H1 (cell line): ENCODE data around the gene SMOC2. TPM values are rescaled to one million over a fixed set of nuclear protein-coding genes. Genes with fewer than 3 reads are reported as not detected.

Experiments used
- CTCF ChIA-PET: fragments of 300-600 bp; sonication (Branson Sonifier 250); formaldehyde crosslinking; loops from one replicate; lab custom pipeline; 2021; ENCODE audit not compliant: partially characterized antibody; lab: Charles Lee
- POLR2A ChIA-PET: fragments of 300-600 bp; sonication (Branson Sonifier 250); formaldehyde crosslinking; loops from one replicate; lab custom pipeline; 2021; ENCODE audit warnings: inconsistent platforms; ENCODE audit not compliant: partially characterized antibody; lab: Charles Lee
- DNase-seq, 2 experiments: peaks; one replicate each; pipeline versions ENCODE4 v3.0.0 to v3.0.0-alpha.2; 2010 to 2022; ENCODE audit warnings: low spot score in 2 of 2, low read depth in 1 of 2, mixed read lengths in 1 of 2
- FAIRE-seq: peaks from 2 replicates; lab custom pipeline; 2011; peaks lifted over from hg19 to GRCh38; lab: Jason Lieb, UNC
- H2AFZ ChIP-seq: 2 replicates; pipeline ENCODE4 v1.8.1; 2012; ENCODE audit warnings: low read length, inconsistent platforms
- H2AK5ac ChIP-seq: 2 replicates; pipeline ENCODE4 v1.6.1; 2013; ENCODE audit warnings: low read depth, low read length
- H2BK120ac ChIP-seq: replicated peaks from 2 replicates; pipeline ENCODE3; 2013; ENCODE audit warnings: low read depth, low read length, inconsistent platforms
- H2BK12ac ChIP-seq: 2 replicates; pipeline ENCODE4 v1.6.1; 2013; ENCODE audit warnings: low read depth, low read length
- H2BK15ac ChIP-seq: 2 replicates; pipeline ENCODE4 v1.6.1; 2013; ENCODE audit warnings: low read length
- H2BK20ac ChIP-seq: 2 replicates; pipeline ENCODE4 v1.6.1; 2013; ENCODE audit warnings: low read length
- H2BK5ac ChIP-seq: 2 replicates; pipeline ENCODE4 v1.6.1; 2013; ENCODE audit warnings: low read depth, low read length
- H3K14ac ChIP-seq: 2 replicates; pipeline ENCODE4 v1.6.1; 2013; ENCODE audit warnings: inconsistent platforms; ENCODE audit not compliant: insufficient read length
- H3K18ac ChIP-seq: 2 replicates; pipeline ENCODE4 v1.6.1; 2013; ENCODE audit warnings: low read length; ENCODE audit errors: extremely low read depth
- H3K23ac ChIP-seq: 2 replicates; pipeline ENCODE4 v1.6.1; 2013; ENCODE audit warnings: inconsistent platforms; ENCODE audit not compliant: insufficient read length
- H3K23me2 ChIP-seq: 2 replicates; pipeline ENCODE4 v1.6.1; 2013; ENCODE audit warnings: low read depth, low read length
- H3K27ac ChIP-seq: 2 replicates; pipeline ENCODE4 v1.6.1; 2011; ENCODE audit warnings: low read depth, low read length, inconsistent platforms
- H3K27me3 ChIP-seq, 4 experiments: replicated peaks in 1 of 4; 1 replicate in 1 of 4; 2 replicates in 3 of 4; pipeline versions ENCODE4 v1.6.1 to v1.8.1; 2011 to 2013; ENCODE audit warnings: low read length in 3 of 4, mild to moderate bottlenecking in 3 of 4, inconsistent platforms in 2 of 4, mixed read lengths in 2 of 4, moderate library complexity in 1 of 4; ENCODE audit not compliant: control insufficient read depth in 3 of 4, insufficient read depth in 3 of 4; ENCODE audit errors: extremely low read depth in 1 of 4
- H3K36me3 ChIP-seq, 4 experiments: 2 replicates each; pipeline versions ENCODE4 v1.6.1 to v1.8.1; 2011 to 2013; ENCODE audit warnings: mild to moderate bottlenecking in 4 of 4, low read length in 3 of 4, moderate library complexity in 2 of 4, control low read depth in 1 of 4, inconsistent platforms in 1 of 4; ENCODE audit not compliant: insufficient read depth in 4 of 4, control insufficient read depth in 2 of 4
- H3K4ac ChIP-seq: replicated peaks from 2 replicates; pipeline ENCODE3; 2013; ENCODE audit warnings: low read length, low read depth, mixed read lengths, inconsistent platforms; ENCODE audit not compliant: insufficient read length
- H3K4me1 ChIP-seq, 4 experiments: replicated peaks in 1 of 4; 1 replicate in 1 of 4; 2 replicates in 3 of 4; pipeline versions ENCODE4 v1.6.1 to v1.8.1; 2011 to 2013; ENCODE audit warnings: low read length in 3 of 4, inconsistent platforms in 2 of 4, mixed read lengths in 1 of 4; ENCODE audit not compliant: insufficient read depth in 4 of 4, control insufficient read depth in 3 of 4
- H3K4me2 ChIP-seq, 2 experiments: 2 replicates each; pipeline versions ENCODE4 v1.6.1 to v1.8.1; 2011 to 2013; ENCODE audit warnings: low read depth in 2 of 2, low read length in 2 of 2, control low read depth in 1 of 2, inconsistent platforms in 1 of 2, mild to moderate bottlenecking in 1 of 2; ENCODE audit not compliant: insufficient read depth in 1 of 2
- H3K4me3 ChIP-seq, 4 experiments: fragments of 200-600, 300-600 bp in 1 of 4; sonication (generic), shearing (Covaris generic), sonication (Bioruptor Twin) in 1 of 4; 2 replicates each; pipeline versions ENCODE4 v1.5.1 to v1.8.1; 2011 to 2016; ENCODE audit warnings: low read length in 4 of 4, low read depth in 3 of 4, control low read depth in 2 of 4, inconsistent platforms in 2 of 4, mild to moderate bottlenecking in 2 of 4, mixed read lengths in 1 of 4, moderate library complexity in 1 of 4; ENCODE audit not compliant: insufficient read depth in 2 of 4; ENCODE audit errors: extremely low read depth in 1 of 4
- H3K56ac ChIP-seq: replicated peaks from 2 replicates; pipeline ENCODE3; 2013; ENCODE audit warnings: low read depth, mild to moderate bottlenecking, mixed read lengths, low read length, inconsistent platforms; ENCODE audit not compliant: insufficient read length
- H3K79me1 ChIP-seq: 2 replicates; pipeline ENCODE4 v1.6.1; 2013; ENCODE audit warnings: low read depth, low read length, control low read depth
- H3K79me2 ChIP-seq, 2 experiments: 2 replicates each; pipeline versions ENCODE4 v1.6.1 to v1.8.1; 2012 to 2013; ENCODE audit warnings: low read length in 2 of 2, mild to moderate bottlenecking in 2 of 2, inconsistent platforms in 1 of 2; ENCODE audit not compliant: insufficient read depth in 2 of 2, control insufficient read depth in 1 of 2
- H3K9ac ChIP-seq, 4 experiments: replicated peaks in 1 of 4; 1 replicate in 1 of 4; 2 replicates in 3 of 4; pipeline versions ENCODE4 v1.6.1 to v1.8.1; 2011 to 2013; ENCODE audit warnings: low read depth in 3 of 4, low read length in 3 of 4, control low read depth in 2 of 4, mild to moderate bottlenecking in 2 of 4, moderate library complexity in 2 of 4, inconsistent platforms in 1 of 4; ENCODE audit errors: extremely low read depth in 1 of 4
- H3K9me3 ChIP-seq, 2 experiments: 2 replicates each; pipeline versions ENCODE4 v1.6.1 to v1.8.1; 2012 to 2013; ENCODE audit warnings: mild to moderate bottlenecking in 2 of 2, moderate library complexity in 2 of 2, control low read depth in 1 of 2, inconsistent platforms in 1 of 2, low read depth in 1 of 2, low read length in 1 of 2, mixed read lengths in 1 of 2; ENCODE audit not compliant: insufficient read depth in 2 of 2
- H4K20me1 ChIP-seq, 2 experiments: replicated peaks in 1 of 2; 2 replicates each; pipeline versions ENCODE3 to v1.8.1; 2011 to 2013; ENCODE audit warnings: inconsistent platforms in 2 of 2, low read length in 2 of 2, mild to moderate bottlenecking in 1 of 2; ENCODE audit not compliant: insufficient read depth in 2 of 2, control insufficient read depth in 1 of 2
- H4K5ac ChIP-seq: 2 replicates; pipeline ENCODE4 v1.6.1; 2013; ENCODE audit warnings: low read length, low read depth, mixed read lengths, inconsistent platforms; ENCODE audit not compliant: insufficient read length
- H4K8ac ChIP-seq: 2 replicates; pipeline ENCODE4 v1.8.0; 2013; ENCODE audit warnings: mild to moderate bottlenecking, moderate library complexity, low read length, inconsistent platforms; ENCODE audit not compliant: insufficient read depth; ENCODE audit errors: extremely low read depth
- H4K91ac ChIP-seq: replicated peaks from 2 replicates; pipeline ENCODE3; 2013; ENCODE audit warnings: low read length, mixed read lengths, inconsistent platforms; ENCODE audit not compliant: insufficient read length
- BCL11A ChIP-seq, 2 experiments: IDR thresholded peaks; one replicate each; pipeline ENCODE4 v1.6.1; 2011; ENCODE audit warnings: low read depth in 2 of 2, low read length in 2 of 2, mild to moderate bottlenecking in 2 of 2
- CBX5 ChIP-seq: fragments of 300-800, 300-1000 bp; sonication (generic); IDR thresholded peaks from 2 replicates; pipeline ENCODE4 v1.7.1; 2016; ENCODE audit warnings: antibody characterized with exemption, low read length, low read depth
- CEBPB ChIP-seq: IDR thresholded peaks from 2 replicates; pipeline ENCODE4 v1.6.1; 2012; ENCODE audit warnings: low read depth, low read length
- CHD1 ChIP-seq: IDR thresholded peaks from 2 replicates; pipeline ENCODE4 v1.6.1; 2012; ENCODE audit warnings: low read depth, low read length, improper control_type of control experiment
- CREB1 ChIP-seq: IDR thresholded peaks from 2 replicates; pipeline ENCODE4 v1.6.1; 2012; ENCODE audit warnings: inconsistent platforms
- EP300 ChIP-seq, 2 experiments: IDR thresholded peaks; 1 replicate in 1 of 2; 2 replicates in 1 of 2; pipeline ENCODE4 v1.6.1; 2011 to 2012; ENCODE audit warnings: low read depth in 2 of 2, low read length in 2 of 2, mild to moderate bottlenecking in 2 of 2, borderline replicate concordance in 1 of 2, inconsistent platforms in 1 of 2, moderate library complexity in 1 of 2
- EZH2 ChIP-seq: fragments of 200-600 bp; sonication (generic); IDR thresholded peaks from 2 replicates; pipeline ENCODE4 v1.7.1; 2012; ENCODE audit warnings: low read depth, mild to moderate bottlenecking, moderate library complexity, low read length, inconsistent platforms; ENCODE audit not compliant: severe bottlenecking
- JUN ChIP-seq: IDR thresholded peaks from 2 replicates; pipeline ENCODE4 v1.6.1; 2011; ENCODE audit warnings: low read depth, mild to moderate bottlenecking, improper control_type of control experiment, low read length
- KDM4A ChIP-seq: IDR thresholded peaks from one replicate; pipeline ENCODE4 v1.7.1; 2012; ENCODE audit warnings: low read depth, mild to moderate bottlenecking, moderate library complexity, low read length, inconsistent platforms; ENCODE audit not compliant: severe bottlenecking
- MAFK ChIP-seq: IDR thresholded peaks from 2 replicates; pipeline ENCODE4 v1.6.1; 2012; ENCODE audit warnings: low read depth, mild to moderate bottlenecking, improper control_type of control experiment, low read length
- SAP30 ChIP-seq: fragments of 300-600 bp; sonication (generic); IDR thresholded peaks from 2 replicates; pipeline ENCODE4 v1.7.1; 2012; ENCODE audit warnings: low read length, moderate library complexity, mild to moderate bottlenecking, inconsistent platforms; ENCODE audit not compliant: insufficient read depth, insufficient replicate concordance
- SIRT6 ChIP-seq: IDR thresholded peaks from one replicate; pipeline ENCODE4 v1.7.1; 2012; ENCODE audit warnings: low read length, inconsistent platforms
- SP2 ChIP-seq: IDR thresholded peaks from 2 replicates; pipeline ENCODE4 v1.6.1; 2012; ENCODE audit warnings: mild to moderate bottlenecking, low read length, inconsistent platforms
- SRF ChIP-seq: IDR thresholded peaks from 2 replicates; pipeline ENCODE4 v1.6.1; 2011; ENCODE audit warnings: mild to moderate bottlenecking, low read depth, low read length, moderate library complexity
- SUZ12 ChIP-seq: fragments of 200-600 bp; sonication (generic); IDR thresholded peaks from 2 replicates; pipeline ENCODE4 v1.6.1; 2012; ENCODE audit warnings: mild to moderate bottlenecking, inconsistent platforms, low read length, moderate library complexity, mixed read lengths
- WGBS, 2 experiments: shearing (Covaris generic) in 1 of 2; methylation state at CpG; one replicate each; pipeline versions ENCODE4 v1.1.6 to v1.1.7; 2013 to 2015; ENCODE audit warnings: low lambda C conversion rate in 2 of 2, mixed read lengths in 2 of 2, inconsistent platforms in 1 of 2, low coverage in 1 of 2, missing lambda C conversion rate in 1 of 2; ENCODE audit not compliant: insufficient replicate concordance in 2 of 2, insufficient coverage in 1 of 2, insufficient read length in 1 of 2; ENCODE audit errors: extremely low coverage in 1 of 2, missing lambda C conversion rate in 1 of 2; 5-methylcytosine and 5-hydroxymethylcytosine counted together
- polyA plus RNA-seq, 7 experiments: library from polyadenylated mRNA; depleted of rRNA in 3 of 7; stranded (reverse) in 5 of 7; unstranded in 2 of 7; fragments of >200 nt in 5 of 7; fragments of 200-250 nt in 2 of 7; gene quantifications; 1 replicate in 5 of 7; 2 replicates in 1 of 7; 4 replicates in 1 of 7; pipeline versions ENCODE4 v1.2.1 to v1.2.3, GENCODE V29; 2011 to 2013; ENCODE audit warnings: missing spikeins in 2 of 7, mixed read lengths in 2 of 7
- total RNA-seq: library from RNA; stranded (reverse); fragmentation: NEBNext Ultra II Directional; extraction: Animal tissue kit (Norgen Biotek cat#: 25700); gene quantifications from 2 replicates; pipeline ENCODE4 v1.2.1, GENCODE V29; 2021

The SMOC2 gene
- total and polyA plus RNA-seq, 2 of the 8 experiments (the other 6 are each of a cell fraction or from before 2014, with no cell fraction given): 7.7 to 8.5 TPM

GRCh38 chr6:168624540-168624939 is 183.6 kb downstream of the SMOC2 start:
- peak overlapping the region; percentile 60 for H2BK5ac ChIP-seq
- H3K9ac ChIP-seq: no peak overlapping the region
- peaks cover 0 to 4% of the 10 kb centered on the region in 2 experiments for H4K20me1 ChIP-seq
- H3K56ac ChIP-seq: no peak overlapping the region
- no peak for FAIRE-seq
- no peak overlapping the region for H2AFZ ChIP-seq
- H3K36me3 ChIP-seq: no peaks in the 10 kb centered on the region
- peaks cover 4% of the 10 kb centered on the region for H3K23me2 ChIP-seq
- 88% methylated on average over 2 of the region's 2 CpGs; no CpG with 5 or more reads in 1 of the 2 experiments for WGBS, 2 experiments
- H4K8ac ChIP-seq: no peak overlapping the region
- CTCF ChIA-PET: interaction anchor here (1.3 kb wide), 1 partner anchor 38 kb away, joined by 3 read pairs; no protein-coding TSS in a partner anchor
- no peak overlapping the region for H4K91ac ChIP-seq
- H3K27me3 ChIP-seq: no peaks in the 10 kb centered on the region
- peak overlapping the region; percentile 93; the same call in 1 of the 2 replicates for H2AK5ac ChIP-seq
- peaks cover 0 to 4% (median 0%) of the 10 kb centered on the region in 4 experiments; a peak in 3 of 7 replicates for H3K4me1 ChIP-seq
- H2BK15ac ChIP-seq: peak overlapping the region; percentile 97; the same call in 1 of the 2 replicates
- no peaks in the 10 kb centered on the region for H3K79me1 ChIP-seq
- H3K23ac ChIP-seq: peak overlapping the region; percentile 84
- no peak overlapping the region for H2BK12ac ChIP-seq
- no peak for DNase-seq
- H3K79me2 ChIP-seq: no peaks in the 10 kb centered on the region
- no peak overlapping the region for H3K4me3 ChIP-seq
- no peak overlapping the region for H3K4ac ChIP-seq
- H2BK120ac ChIP-seq: peak overlapping the region; percentile 33
- no peaks in the 10 kb centered on the region for H3K9me3 ChIP-seq
- H4K5ac ChIP-seq: no peak overlapping the region
- POLR2A ChIA-PET: no interaction called here
- no peak overlapping the region for H3K14ac ChIP-seq
- no peak overlapping the region for H3K4me2 ChIP-seq
- H3K27ac ChIP-seq: no peak overlapping the region; the same call in 1 of the 2 replicates
- H3K18ac ChIP-seq: no peak overlapping the region
- H2BK20ac ChIP-seq: no peak overlapping the region
- TF ChIP-seq CBX5 (no peak), SIRT6 (no peak), KDM4A (no peak), MAFK (no peak), EZH2 (no peak), SP2 (no peak), SUZ12 (no peak), EP300 (IDR thresholded peaks at IDR 0.05; ENCODE audit: borderline replicate concordance in 1 of 2, low read depth in 2 of 2, low read length in 2 of 2) (no peak), CHD1 (no peak), BCL11A (IDR thresholded peaks at IDR 0.05; ENCODE audit: low read depth in 2 of 2, low read length in 2 of 2) (no peak), JUN (no peak), CREB1 (no peak), SRF (no peak), CEBPB (no peak), SAP30 (no peak)
